B cell (primary cell): Measurements from ENCODE around the gene LGI2.

Source experiments
- EZH2 ChIP-seq: IDR thresholded peaks from 2 replicates; pipeline ENCODE4 v1.6.1; 2012; ENCODE audit warnings: borderline replicate concordance, low read depth, mild to moderate bottlenecking, moderate library complexity, low read length; ENCODE audit not compliant: insufficient read depth, poor library complexity, severe bottlenecking
- TF ChIP-seq, protein P1 (sequence below): fragments of 200-600 bp; IDR thresholded peaks from one replicate; pipeline ENCODE4 v1.8.0; 2022; ENCODE audit warnings: antibody characterized with exemption, mild to moderate bottlenecking

- TF ChIP-seq EZH2 = no peak
- TF ChIP-seq, protein P1, sequence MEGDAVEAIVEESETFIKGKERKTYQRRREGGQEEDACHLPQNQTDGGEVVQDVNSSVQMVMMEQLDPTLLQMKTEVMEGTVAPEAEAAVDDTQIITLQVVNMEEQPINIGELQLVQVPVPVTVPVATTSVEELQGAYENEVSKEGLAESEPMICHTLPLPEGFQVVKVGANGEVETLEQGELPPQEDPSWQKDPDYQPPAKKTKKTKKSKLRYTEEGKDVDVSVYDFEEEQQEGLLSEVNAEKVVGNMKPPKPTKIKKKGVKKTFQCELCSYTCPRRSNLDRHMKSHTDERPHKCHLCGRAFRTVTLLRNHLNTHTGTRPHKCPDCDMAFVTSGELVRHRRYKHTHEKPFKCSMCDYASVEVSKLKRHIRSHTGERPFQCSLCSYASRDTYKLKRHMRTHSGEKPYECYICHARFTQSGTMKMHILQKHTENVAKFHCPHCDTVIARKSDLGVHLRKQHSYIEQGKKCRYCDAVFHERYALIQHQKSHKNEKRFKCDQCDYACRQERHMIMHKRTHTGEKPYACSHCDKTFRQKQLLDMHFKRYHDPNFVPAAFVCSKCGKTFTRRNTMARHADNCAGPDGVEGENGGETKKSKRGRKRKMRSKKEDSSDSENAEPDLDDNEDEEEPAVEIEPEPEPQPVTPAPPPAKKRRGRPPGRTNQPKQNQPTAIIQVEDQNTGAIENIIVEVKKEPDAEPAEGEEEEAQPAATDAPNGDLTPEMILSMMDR = no peak
Observed at GRCh38 chr4:24956763-24957162, 74.0 kb downstream of the LGI2 start.
